Nephron progenitor cell (in vitro differentiated cells): ENCODE measurements around the gene COA8.

Experiments used
- DNase-seq: peaks from one replicate; pipeline ENCODE4 v3.0.0; 2021
- H3K27ac Mint-ChIP-seq: 2 replicates; pipeline ENCODE4 v1.8.0; 2021; ENCODE audit warnings: mild to moderate bottlenecking, moderate library complexity, mixed read lengths
- H3K27me3 Mint-ChIP-seq: 2 replicates; pipeline ENCODE4 v1.8.0; 2021; ENCODE audit warnings: mild to moderate bottlenecking, low read depth, mixed read lengths; ENCODE audit not compliant: poor library complexity
- H3K36me3 Mint-ChIP-seq: 2 replicates; pipeline ENCODE4 v1.8.0; 2021; ENCODE audit warnings: low read depth, mixed read lengths
- H3K4me1 Mint-ChIP-seq: 2 replicates; pipeline ENCODE4 v1.8.0; 2021; ENCODE audit warnings: mixed read lengths
- H3K4me3 Mint-ChIP-seq: 2 replicates; pipeline ENCODE4 v1.8.0; 2021; ENCODE audit warnings: mild to moderate bottlenecking, moderate library complexity, mixed read lengths
- H3K9me3 Mint-ChIP-seq: 2 replicates; pipeline ENCODE4 v1.8.0; 2021; ENCODE audit warnings: mild to moderate bottlenecking, moderate library complexity, mixed read lengths
- CTCF ChIP-seq: fragments of 200-600 bp; sonication (generic); IDR thresholded peaks from 2 replicates; pipeline ENCODE4 v1.5.0; 2021; ENCODE audit warnings: antibody characterized with exemption

COA8 gene

GRCh38 chr14:103541709-103542604 is 20.8 kb upstream of the COA8 start:
- TF ChIP-seq CTCF = no peak
- no peaks in the 10 kb centered on the region for H3K36me3 Mint-ChIP-seq
- H3K4me1 Mint-ChIP-seq = peaks cover 6% of the 10 kb centered on the region
- no peak overlapping the region for H3K4me3 Mint-ChIP-seq
- no peak for DNase-seq
- H3K27me3 Mint-ChIP-seq = no peaks in the 10 kb centered on the region
- H3K27ac Mint-ChIP-seq = no peak overlapping the region
- H3K9me3 Mint-ChIP-seq = no peaks in the 10 kb centered on the region

DNA sequence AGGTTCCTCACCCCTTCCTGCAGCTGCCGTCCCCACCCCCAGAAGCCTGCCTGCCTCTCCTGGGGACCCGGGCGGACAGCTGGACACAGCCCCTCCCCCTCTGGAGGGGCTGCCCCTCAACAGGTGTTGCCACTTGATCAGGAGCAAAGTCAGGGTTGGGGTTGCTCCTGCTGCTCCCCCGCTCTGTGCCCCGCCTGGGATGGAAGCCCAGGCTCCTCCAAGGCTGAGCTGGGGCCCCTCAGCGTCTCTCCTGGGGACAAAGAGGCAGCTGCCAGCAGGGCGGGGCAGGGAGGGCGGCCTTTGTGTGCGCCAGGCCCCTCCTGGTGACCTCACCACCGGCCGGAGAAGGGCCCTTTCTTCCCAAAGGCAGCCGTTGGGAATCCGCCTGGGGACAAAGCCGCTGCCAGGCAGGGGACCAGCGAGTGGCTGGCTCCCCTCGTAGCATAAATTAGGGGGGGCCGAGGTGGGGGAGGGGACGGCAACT is 20.1 kb upstream of the COA8 start:
- Mint-ChIP-seq H3K4me3 (no peak overlapping the region), H3K27ac (no peak overlapping the region), H3K9me3 (no peaks in the 10 kb centered on the region), H3K36me3 (no peaks in the 10 kb centered on the region), H3K4me1 (peaks cover 6% of the 10 kb centered on the region), H3K27me3 (no peaks in the 10 kb centered on the region)
- DNase-seq = peak; percentile 57
- TF ChIP-seq CTCF = no peak

GRCh38 chr14:103543140-103543539 is 19.6 kb upstream of the COA8 start:
- Mint-ChIP-seq H3K4me3 (no peak overlapping the region), H3K27ac (no peak overlapping the region), H3K4me1 (peaks cover 6% of the 10 kb centered on the region), H3K36me3 (no peaks in the 10 kb centered on the region), H3K27me3 (no peaks in the 10 kb centered on the region), H3K9me3 (no peaks in the 10 kb centered on the region)
- no peak for DNase-seq
- TF ChIP-seq CTCF = no peak

DNA sequence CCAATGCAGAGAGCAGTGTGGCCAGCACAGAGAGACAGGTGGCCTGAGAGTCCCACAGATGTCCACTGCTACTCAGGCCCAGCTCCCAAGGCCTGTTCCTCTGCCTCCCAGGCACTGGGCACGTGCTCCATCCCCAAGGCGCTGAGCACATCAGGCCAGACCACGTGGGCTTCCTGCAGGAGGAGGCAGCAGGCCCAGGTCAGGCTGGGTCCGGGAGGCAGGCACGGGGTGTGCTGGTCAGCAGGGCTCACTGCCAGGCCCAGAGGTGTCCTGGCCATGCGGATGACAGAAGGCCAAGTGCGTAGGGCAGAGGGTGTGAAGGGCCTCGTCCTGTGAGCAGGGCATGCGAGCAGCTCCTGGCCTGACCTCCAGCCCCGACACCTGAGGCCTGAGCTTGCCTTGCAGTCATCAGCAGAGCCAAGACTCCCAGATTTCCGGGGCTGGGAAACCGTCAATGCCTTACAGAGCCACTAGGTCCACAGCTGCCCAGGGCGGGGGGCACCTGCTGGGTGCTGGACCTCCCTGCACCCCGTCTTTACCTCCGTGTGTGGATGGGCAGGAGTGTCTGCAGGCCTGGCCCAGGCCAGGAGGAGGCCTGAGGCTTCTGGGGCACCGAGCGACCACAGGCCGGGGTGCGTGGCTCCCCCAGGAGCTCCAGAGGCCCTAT is 18.9 kb upstream of the COA8 start:
- H3K36me3 Mint-ChIP-seq = no peaks in the 10 kb centered on the region
- peaks cover 6% of the 10 kb centered on the region for H3K4me1 Mint-ChIP-seq
- H3K27ac Mint-ChIP-seq = no peak overlapping the region
- no peak for DNase-seq
- no peak for TF ChIP-seq CTCF
- no peaks in the 10 kb centered on the region for H3K27me3 Mint-ChIP-seq
- no peaks in the 10 kb centered on the region for H3K9me3 Mint-ChIP-seq
- H3K4me3 Mint-ChIP-seq = no peak overlapping the region

GRCh38 chr14:103544388-103545218 is 18.2 kb upstream of the COA8 start:
- Mint-ChIP-seq H3K9me3 (no peaks in the 10 kb centered on the region), H3K27ac (no peak overlapping the region), H3K36me3 (no peaks in the 10 kb centered on the region), H3K4me1 (peaks cover 6% of the 10 kb centered on the region), H3K27me3 (no peaks in the 10 kb centered on the region), H3K4me3 (no peak overlapping the region)
- no peak for TF ChIP-seq CTCF
- no peak for DNase-seq
